ENCODE data around the gene KDM5B. TPM values are rescaled to one million over a fixed set of nuclear protein-coding genes. Genes with fewer than 3 reads are reported as not detected.

Gene KDM5B
- total and polyA plus RNA-seq, 9 of the 15 experiments (the other 6 are each of a cell fraction or from before 2014, with no cell fraction given), result 15.4 to 90.6 (median 57.1) TPM

GRCh38 chr1:202692959-202693555 lies 115.2 kb downstream of the KDM5B start (continued):
- peak; percentile 100 for TF ChIP-seq REST (IDR thresholded peaks at IDR 0.05; ENCODE audit: borderline replicate concordance)
- peak; percentile 98 for TF ChIP-seq REST (CRISPR knock-in tag; IDR thresholded peaks at IDR 0.05; ENCODE audit: low read depth)
- no peak for TF ChIP-seq ZNF444 (CRISPR knock-in tag; IDR thresholded peaks at IDR 0.05)
- TF ChIP-seq ATF4 (CRISPR knock-in tag; IDR thresholded peaks at IDR 0.05), result peak; percentile 3; the same call in 1 of the 2 replicates
- no peak for TF ChIP-seq SNIP1 (IDR thresholded peaks at IDR 0.05; ENCODE audit: low read depth)
- no peak for TF ChIP-seq ZNF778 (CRISPR knock-in tag; IDR thresholded peaks at IDR 0.05)
- TF ChIP-seq SRF (CRISPR knock-in tag; IDR thresholded peaks at IDR 0.05), result peak in 1 of 2 experiments; percentile 65; a peak in 1 of 4 replicates
- TF ChIP-seq ATF3 (IDR thresholded peaks at IDR 0.05), result no peak
- no peak for TF ChIP-seq ATF3 (CRISPR knock-in tag; conservative IDR thresholded peaks at IDR 0.05)
- peak; percentile 51; the same call in 1 of the 2 replicates for TF ChIP-seq SMAD4 (CRISPR knock-in tag; conservative IDR thresholded peaks at IDR 0.05)
- 0 out of 2 replicates have a peak, but pooled peaks have one; percentile 77 for TF ChIP-seq NR1H2 (CRISPR knock-in tag; IDR thresholded peaks at IDR 0.05)
- no peak for TF ChIP-seq JUN (IDR thresholded peaks at IDR 0.05; ENCODE audit: borderline replicate concordance, low read depth, low read length)
- peak; percentile 71; the same call in 1 of the 2 replicates for TF ChIP-seq JUN (CRISPR knock-in tag; IDR thresholded peaks at IDR 0.05; ENCODE audit: borderline replicate concordance)
- no peak for TF ChIP-seq ZNF512 (tag; IDR thresholded peaks at IDR 0.05)

Measured in K562 (cell line).